Activated CD4-positive, CD25-positive, alpha-beta regulatory T cell treated with anti-CD3 and anti-CD28 coated beads, Interleukin-2, amount 50 U/mL, for 24 hours (primary cell): ENCODE results near the gene MGAT5.

Experiments used
- ATAC-seq, 2 donors: fragments of 150-1000 bp; cut with Tn5 transposase; one replicate each; pipeline ENCODE4 v1.10.0; 2021; ENCODE audit warnings: mild to moderate bottlenecking in 1 of 2, moderate library complexity in 1 of 2

Gene MGAT5

DNA sequence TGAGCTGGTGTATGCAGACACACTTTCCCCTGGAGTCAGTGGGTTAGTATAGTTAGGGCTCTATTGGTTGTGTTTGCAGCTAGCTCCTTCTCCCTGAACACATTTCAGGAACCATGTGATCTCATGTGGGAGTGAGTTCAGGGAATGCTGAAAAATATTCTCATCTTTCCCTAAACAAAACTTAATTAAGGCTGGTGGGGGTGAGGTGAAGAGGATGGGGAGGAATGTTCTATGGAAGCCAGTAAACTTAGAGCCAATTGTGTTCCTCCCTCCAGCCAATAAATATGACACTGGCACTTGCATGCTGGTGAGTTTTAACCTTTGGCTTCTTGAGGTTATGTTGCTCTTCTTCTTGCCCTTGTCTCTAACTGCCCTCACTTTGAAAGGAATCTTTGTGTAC is 952 bp downstream of the MGAT5 start:
- ATAC-seq: no peak

DNA sequence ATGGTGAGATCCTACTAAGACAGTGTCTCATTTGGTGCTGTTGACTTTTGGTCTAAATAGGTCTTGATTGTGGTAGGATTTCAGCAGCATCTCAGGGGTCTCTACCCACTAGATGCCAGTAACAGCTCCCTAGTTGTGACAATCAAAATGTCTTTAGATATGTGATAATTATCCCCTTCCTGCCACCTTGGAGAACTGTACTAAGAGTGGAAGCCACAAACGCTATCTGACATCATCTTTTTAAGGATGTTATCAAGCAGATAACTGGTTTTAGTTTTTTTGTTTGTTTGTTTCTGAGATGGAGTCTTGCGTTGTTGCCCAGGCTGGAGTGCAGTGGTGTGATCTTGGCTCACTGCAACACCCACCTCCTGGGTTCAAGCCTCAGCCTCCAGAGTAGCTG is 3.1 kb downstream of the MGAT5 start:
- ATAC-seq: no peak

DNA sequence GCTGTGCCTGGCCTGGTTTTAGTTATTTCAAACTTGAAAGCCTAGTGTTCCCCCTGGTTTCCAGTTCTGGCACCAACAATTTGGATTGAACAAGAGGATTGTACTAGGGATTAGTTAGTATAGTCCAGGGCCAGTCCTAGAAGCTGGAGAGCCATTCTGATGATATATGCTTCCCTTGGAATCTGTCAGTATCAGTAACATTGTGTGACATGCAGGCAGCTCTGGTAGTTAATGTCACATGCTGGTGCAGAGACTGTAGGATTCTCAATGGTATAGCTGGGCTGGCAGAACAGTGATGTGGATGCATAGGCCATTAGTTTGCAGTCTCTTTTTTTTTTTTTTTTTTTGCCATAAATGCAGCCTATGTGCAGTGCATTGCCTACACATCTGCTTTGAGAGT is 3.6 kb downstream of the MGAT5 start:
- no peak for ATAC-seq

DNA sequence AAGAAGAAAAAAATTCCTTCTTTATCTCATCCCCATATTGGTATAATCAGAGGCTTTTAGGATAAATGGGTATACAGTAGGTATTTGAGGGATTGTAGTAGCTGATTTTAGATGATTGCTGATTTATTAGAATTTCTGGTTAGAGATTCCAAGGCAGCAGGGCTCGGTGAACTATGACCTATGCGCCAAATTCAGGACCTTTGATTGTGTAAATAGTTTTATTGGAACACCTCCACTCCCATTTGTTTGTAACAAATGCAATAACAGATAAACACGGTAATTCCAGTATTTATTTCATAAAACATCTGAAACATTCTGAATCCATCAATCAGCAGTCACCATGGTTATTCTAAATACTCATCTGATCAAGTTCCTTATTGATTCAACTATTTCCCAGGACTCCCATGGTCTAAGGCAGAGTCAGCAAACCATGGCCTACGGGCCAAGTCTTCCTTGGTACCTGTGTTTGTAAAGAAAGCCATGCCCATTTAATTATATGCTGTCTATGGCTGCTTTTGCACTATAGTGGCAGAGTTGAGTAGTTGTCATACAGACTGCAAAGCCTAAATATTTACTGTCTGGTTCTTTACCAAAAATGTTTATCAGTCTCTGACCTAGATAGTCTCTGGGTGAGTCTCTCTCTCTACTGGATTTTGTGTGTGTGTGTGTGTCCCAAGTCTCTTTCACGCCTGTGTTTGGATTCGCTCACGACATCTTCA is 4.3 kb downstream of the MGAT5 start:
- ATAC-seq: peak; percentile 3 to 7

DNA sequence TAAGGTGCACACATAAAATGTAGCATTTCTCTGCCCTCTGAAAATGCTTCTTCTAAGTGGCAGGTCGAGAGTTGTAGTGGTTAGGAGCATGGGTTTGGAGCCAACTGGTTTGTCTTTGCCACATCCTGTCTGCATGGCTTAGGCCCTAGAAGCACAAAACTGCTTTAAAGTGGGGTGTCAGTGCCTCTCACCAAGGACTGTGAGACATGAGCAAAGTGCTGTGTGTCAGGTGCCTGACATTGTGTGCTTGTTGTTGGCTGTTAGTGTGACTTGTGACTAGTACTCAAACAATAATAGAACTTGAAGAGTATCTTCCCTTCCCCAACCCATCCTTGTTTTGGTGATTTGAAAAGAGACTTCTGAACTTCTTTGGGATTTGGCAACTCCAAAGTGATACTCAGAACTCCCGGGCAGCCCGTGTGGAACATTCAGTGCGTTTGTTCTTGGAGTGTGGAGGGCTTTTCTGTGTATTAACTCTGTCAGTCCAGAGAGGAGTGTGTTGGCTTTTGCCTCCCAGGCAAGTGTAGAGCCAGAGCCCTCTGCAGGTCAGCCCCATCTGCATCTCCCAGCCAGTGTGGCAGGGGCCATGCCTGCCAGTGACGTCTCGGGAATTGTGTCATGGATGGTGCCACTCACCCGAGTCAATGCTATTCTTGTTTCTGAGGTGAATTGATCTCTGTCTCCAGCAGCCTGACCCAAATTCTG is 5.0 kb downstream of the MGAT5 start:
- ATAC-seq: peak; percentile 79 to 81

DNA sequence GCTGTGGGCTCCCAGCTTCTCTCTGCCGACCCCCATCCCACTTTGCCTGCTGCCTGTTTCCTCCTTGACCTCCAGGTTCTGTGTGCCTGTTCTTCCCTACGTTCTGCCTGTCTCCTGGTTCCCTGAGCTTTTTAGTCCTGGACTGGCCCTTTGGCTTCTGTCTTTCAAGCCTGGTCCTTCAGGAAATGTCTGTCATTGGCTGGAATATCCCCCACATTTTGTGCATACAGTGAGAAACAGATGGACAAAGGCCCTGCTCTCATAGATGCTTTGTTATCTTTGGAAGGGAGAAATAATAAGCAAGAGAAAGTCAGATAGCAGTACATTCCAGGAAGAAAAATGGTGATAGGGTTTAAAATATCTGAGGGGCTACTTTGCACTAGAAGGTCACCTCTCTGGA is 5.7 kb downstream of the MGAT5 start:
- no peak for ATAC-seq

DNA sequence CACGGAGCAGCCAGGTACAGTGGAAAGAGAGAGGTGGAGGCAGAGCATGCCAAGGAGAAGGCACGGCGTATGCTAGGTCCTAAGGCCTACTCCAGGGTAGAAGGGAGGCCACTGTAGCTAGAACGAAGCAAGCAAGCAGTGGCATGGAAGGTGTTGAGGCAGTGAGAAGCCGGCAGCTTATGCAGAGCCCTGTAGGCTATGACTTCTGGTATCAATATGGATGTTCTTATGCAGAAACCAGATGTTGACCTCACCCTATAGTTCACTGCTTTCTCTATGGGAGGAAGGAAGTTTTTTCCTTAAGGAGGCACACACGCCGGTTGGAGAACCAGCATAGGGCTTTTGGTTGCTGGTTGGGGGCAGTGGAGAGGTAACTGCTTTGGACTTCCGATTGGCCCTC is 6.1 kb downstream of the MGAT5 start:
- no peak for ATAC-seq

DNA sequence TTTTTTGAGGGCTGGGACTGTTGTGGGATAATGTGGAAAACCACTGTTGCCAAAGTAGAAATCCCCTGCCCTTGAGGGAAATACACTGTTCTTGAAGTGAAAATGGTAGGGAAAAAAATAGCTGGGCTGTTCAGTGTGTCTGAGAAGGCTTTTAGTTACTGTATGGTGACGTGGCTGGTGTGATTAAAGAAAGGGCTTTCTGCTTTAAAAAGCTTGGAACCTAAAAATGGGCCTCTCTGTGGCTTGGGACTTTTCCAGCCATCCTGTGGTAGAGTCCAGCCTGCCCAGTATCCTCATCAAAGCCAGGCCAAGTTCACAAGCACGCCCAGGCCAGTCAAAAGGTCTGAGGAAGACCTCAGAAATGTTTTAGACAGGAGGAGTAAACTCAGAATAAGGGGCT is 6.8 kb downstream of the MGAT5 start:
- ATAC-seq: no peak

DNA sequence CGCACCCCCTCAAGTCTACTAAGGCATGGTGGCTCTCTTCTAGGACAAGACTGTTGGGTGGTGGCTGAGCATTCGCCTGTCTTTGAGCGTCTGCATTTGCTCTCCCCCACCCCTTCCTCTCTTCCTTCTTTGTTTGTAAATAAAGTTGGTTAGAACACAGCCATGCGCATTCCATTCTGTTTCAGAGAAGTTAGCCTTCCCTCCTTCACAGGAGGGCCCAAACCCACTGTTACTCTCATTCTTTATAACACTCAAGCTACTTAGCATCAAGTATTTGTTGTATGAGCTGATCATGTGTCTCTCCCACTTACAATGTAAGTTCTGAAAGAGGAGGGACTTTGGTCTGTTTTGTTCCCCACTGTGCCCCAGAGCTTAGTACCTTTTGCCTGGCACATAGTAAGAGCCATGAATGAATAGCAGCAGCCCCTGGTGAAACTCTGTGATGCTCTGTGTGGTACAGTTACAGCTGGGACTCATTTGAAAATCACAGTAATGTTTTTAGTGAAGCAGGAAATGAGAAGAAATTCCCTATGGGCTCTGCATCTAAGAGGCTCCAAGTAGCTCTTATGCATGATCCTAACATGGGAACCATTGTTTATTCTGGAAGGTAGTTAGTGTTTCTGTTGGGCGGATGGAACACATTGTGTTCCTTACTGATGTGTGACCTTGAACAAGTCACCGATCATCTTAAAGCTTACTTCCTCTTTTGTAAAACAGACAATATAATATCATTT is 7.7 kb downstream of the MGAT5 start:
- ATAC-seq: peak in 1 of 2 donors; percentile 27

DNA sequence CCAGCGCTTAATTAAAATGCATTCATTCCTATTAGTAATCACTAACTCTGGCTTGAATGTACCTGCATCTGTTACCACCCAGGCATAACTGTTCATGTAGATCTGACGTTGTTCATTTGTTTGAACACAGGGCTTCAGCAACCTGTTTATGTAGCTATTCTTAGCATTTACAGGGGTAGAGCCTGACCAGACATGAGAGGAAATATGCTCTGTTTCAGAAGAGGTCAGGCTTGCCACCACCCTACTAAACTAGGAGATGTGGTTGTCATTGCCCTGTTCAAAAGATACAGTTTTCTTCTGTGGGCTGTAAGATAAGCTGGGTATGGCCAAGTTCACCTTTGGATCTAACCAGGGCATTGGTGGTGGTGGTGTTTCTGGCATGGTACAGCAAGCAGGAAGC is 8.8 kb downstream of the MGAT5 start:
- ATAC-seq: no peak

DNA sequence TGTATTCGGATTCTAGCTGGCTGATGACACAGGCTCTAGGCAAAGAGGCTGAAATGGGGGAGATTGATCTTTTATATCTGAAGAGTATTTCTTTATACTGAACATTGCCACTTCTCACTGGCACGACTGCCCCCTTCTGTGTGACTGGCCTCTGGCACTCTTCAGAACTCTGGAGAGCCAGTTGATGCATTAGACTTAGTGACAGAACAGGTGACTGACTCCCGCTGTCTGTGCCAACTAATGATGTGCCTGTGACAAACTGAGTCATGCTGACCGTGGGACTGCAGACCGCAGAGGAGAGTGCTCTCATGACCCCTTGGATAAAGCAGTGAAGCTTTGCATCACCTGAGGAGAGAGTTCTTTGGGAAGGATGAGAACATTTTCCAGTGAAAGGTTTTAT is 14.4 kb downstream of the MGAT5 start:
- no peak for ATAC-seq

DNA sequence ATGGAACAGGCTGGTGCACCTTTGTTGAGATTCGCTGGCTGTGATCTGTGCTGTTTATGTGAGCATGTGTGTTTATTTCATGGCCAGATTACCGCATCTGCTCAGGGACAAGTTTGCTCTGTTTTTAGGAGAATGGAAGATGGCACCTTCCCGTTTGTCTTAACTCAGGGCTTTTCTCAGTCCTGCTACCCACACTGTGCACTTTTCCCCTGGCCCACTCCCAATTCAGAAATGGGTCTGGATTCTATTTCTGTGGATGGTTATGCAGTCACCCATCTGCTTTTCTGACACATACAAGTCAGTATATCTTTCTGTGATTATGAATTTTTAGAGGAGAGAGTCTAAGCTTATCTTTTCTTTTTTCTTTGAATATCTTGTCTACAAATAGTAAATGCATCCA is 15.4 kb downstream of the MGAT5 start:
- no peak for ATAC-seq

DNA sequence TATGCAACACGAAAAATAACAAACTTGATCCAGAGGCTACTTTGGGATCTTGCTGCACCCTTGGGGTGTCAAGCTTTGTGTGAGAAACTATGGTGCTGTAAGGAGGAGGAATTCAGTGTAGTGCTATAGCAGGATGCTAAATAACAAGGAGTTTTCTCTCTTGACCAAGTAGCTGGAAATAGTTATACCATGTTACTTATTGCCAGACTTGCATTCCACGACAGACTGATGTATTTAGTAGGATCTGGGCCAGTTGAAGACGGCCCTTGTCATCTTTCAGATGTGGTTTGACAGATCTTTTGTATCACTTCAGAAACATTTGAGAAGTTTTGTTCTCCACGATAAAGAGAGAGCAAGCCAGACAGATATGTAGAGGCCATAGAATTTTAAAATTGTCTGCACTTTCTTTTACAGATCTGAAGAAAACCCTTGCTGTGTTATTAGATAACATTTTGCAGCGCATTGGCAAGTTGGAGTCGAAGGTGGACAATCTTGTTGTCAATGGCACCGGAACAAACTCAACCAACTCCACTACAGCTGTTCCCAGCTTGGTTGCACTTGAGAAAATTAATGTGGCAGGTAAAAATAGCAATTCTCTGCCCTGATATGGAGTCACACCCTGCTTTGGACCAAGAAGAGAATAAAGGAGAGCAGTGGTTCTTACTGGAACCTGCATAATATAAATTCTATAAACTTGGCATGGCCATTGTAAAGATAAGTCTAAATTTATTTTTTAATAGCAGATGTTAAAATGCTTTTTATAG is 16.3 kb downstream of the MGAT5 start:
- ATAC-seq: no peak

DNA sequence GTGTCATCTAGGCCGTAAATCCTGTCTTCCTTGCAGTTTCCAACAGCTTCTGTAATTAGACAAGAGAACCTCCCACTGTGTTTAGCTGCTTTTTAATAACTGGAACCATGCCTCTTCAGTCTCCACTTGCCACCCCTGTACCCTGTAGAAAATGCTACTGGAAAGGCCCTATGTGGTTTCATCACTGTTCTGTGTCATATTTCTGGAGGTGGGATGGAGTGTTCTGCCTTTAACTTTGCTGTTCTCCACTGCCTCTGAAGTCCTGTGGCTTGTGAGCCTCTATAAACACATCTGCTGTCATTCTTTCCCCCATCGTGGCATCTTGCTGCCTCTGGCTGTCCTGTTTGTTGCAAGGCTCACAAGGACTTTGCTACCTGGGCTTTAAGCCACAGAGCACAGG is 17.9 kb downstream of the MGAT5 start:
- no peak for ATAC-seq

DNA sequence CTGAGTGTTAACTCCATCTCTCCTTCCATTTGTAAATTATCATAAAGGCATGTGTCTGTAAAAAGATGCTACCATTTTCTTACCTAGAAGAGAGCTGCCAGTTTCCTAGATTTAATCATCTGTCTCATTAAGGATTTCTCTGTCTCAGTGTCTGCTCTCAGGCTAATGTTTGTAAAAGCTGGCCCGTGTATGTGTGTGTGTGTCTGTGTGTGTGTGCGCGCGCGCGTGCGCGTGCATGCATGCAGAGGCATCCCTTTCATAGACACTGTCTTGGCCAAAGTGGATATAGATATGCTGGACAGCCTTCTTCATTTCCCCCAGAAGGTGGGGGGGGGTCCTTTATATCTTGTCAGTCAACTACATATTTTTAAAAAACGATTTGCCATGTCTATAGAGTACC is 18.9 kb downstream of the MGAT5 start:
- ATAC-seq: no peak

DNA sequence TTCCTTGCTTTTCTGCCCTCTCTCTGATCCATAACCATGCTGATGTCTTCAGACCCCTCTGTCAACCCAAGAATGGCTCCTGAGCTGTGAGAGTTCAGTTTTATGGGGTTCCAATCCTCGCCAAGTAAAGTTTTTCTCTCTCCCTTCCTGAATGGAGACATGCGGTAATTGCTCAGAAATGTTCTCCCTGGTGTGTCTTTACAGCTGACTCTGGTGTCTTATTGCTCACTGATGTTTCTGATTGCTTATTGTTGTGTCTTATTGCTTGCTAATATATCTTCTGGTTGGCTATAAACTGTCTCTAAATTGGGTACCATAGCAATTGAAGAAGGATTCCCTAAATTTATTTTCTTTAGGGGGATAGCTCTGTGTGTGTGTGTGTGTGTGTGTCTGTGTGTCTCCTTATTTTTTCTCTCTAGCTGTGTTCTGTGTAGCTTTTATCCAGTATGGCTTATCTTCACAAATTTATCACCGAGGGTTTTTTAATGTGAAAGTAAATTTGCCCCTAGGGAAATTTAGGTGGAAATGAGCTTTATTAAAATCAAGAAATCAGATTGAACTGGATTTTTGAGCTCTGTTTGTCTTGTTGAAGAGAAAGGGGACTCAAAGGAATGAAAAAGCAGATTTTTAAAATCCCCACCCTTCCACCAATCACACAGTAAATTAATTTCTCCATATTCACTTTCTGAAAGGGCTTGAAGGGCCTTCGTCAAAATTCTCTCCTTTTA is 19.5 kb downstream of the MGAT5 start:
- ATAC-seq: no peak

DNA sequence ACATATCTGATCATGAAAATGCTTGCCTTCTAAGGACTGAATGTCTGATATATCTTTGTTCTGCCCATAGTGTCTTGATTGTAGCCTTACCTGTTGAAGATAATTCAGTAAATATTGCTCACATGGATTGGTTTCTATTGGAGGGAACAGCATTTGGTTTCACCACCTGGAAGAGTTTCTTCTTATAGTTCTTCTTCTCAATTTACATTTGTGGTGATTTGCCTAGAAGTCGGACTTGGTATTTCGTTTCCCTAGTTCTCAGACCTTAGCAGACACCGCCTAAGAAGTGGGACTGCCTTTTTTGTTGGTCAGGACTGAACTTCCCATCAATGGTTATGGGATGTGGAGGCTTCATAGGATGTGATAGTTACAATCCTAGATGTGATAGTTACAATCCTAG is 20.2 kb downstream of the MGAT5 start:
- no peak for ATAC-seq

DNA sequence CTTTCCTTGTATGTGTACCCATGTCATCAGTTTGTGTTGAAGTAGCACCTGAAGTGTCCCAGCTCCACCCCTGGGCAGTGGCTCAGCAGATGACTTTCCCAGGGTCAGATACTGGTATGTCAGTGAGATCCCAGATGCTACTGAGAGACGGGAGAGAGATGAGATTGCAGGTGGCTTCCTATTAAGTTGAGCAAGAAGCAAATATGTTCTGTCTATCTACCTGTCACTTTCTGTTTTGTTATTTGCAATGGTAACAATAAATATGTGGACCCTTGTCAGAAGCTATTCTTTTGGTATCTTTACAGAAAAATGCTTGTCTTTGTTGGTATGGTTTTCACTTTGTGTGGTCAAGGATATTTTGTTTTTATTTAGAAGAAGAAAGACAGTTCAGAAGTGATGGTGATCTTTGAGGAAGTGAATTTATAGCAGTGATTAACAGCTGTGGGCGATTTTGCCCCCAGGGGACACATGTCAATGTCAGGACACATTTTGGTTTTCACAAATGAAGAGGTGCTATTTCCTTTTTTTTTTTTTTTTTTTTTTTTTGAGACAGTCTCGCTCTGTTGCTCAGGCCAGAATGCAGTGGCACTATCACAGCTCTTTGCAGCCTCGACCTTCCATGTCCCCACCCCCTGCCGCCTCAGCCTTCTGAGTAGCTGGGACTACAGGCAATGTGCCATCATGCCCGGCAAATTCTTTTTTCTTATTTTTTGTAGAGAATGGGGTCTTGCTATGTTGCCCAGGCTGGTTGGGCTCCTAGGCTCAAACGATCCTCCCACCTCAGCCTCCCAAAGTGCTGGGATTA is 21.4 kb downstream of the MGAT5 start:
- ATAC-seq: peak; percentile 9 to 38

DNA sequence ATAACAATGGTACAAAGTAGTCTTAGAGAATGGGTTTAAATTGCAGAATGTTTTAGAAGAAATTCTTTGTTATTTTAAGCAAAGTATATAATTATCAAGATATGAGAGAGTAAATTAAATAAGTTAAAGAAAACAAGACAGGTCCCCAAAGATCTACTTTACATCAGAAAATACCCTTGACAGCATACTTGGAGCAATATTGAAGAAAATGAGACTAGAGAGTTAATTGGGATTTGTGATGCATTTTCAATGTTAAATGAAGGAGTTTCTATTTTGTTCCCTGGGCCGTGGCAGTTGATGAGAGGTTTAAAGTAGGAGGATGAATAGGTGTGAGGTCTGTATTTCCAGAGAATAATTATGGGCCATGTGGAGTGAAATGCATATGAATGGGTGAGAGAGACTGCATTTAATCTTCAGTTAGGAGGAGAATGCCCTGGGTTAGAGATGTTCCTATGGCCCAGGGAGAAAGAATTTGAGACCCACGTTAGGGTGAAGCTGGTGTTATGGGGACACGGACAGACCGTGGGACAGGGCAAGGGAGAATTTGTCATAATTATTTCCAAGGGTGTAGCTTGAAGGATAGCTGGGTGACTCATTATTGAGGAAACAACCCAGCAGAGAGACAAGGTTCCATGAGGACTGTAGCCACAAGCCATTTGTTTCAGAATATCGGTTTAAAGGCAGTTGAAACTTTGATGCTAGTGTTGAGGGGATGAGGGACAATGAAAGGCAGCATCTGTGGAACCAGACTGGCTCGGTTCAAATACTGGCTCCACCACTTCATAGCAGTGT is 22.7 kb downstream of the MGAT5 start:
- ATAC-seq: no peak

DNA sequence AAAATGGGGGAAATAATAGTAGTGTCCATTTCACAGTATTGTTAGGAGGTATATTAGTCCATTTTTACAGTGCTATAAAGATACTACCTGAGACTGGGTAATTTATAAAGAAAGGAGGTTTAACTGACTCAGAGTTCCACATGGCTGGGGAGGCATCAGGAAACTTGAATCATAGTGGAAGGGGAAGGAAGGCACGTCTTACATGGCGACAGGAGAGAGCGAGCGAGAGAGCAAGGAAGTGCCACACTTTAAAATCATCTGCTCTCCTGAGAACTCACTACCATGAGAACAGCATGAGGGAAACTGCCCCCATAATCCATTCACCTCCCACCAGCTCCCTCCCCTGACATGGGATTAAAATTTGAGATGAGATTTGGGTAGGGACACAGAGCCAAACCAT is 23.4 kb downstream of the MGAT5 start:
- no peak for ATAC-seq

DNA sequence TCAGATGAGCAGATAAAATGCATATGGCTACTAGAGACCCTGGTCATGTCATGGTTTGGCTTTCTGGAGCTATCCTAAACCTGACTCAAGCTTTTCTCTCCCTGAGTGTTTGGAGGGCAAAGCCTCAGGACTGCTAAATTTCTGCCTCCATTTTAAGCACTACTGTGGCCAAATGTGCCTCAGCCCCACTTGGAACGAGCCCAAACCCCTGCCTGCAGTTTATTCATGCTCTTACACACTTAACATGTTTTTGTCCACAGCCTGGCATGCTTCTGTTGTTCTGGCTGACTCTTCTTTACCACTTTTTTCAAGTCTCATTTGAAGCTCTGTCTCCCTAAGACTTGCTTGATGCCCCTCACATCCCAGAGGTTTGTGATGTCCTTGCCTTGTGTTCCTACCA is 24.7 kb downstream of the MGAT5 start:
- no peak for ATAC-seq
